Loucy (cell line): ENCODE results near the gene AWAT2.

Experiments
- CTCF ChIP-seq: fragments of 200-600 bp; sonication (generic); conservative IDR thresholded peaks from 2 replicates; pipeline ENCODE4 v1.5.1; 2014; ENCODE audit warnings: mild to moderate bottlenecking, antibody characterized with exemption, low read length
- EZH2phosphoT487 ChIP-seq: fragments of 200-600 bp; IDR thresholded peaks from 2 replicates; pipeline ENCODE4 v1.6.1; 2018; ENCODE audit warnings: antibody characterized with exemption, mild to moderate bottlenecking, moderate library complexity, borderline replicate concordance

- TF ChIP-seq CTCF = no peak
- no peak for TF ChIP-seq EZH2phosphoT487
Observed at GRCh38 chrX:70049925-70050324, at the start of gene AWAT2.
